OCI-LY1 (cell line): ENCODE measurements around the gene GSTT4.

Experiments
- EZH2 ChIP-seq: fragments of 200-600 bp; sonication (generic), shearing (Covaris generic); IDR thresholded peaks from 2 replicates; pipeline ENCODE4 v1.8.0; 2017; ENCODE audit warnings: borderline replicate concordance, mixed run types, mild to moderate bottlenecking, antibody characterized with exemption, low read length, moderate library complexity, mixed read lengths
- TF ChIP-seq, protein P1 (sequence below): fragments of 200-600 bp; sonication (generic), shearing (Covaris generic); IDR thresholded peaks from 2 replicates; pipeline ENCODE4 v1.5.1; 2017; ENCODE audit warnings: mild to moderate bottlenecking, antibody characterized with exemption, low read length, moderate library complexity, mixed read lengths

DNA sequence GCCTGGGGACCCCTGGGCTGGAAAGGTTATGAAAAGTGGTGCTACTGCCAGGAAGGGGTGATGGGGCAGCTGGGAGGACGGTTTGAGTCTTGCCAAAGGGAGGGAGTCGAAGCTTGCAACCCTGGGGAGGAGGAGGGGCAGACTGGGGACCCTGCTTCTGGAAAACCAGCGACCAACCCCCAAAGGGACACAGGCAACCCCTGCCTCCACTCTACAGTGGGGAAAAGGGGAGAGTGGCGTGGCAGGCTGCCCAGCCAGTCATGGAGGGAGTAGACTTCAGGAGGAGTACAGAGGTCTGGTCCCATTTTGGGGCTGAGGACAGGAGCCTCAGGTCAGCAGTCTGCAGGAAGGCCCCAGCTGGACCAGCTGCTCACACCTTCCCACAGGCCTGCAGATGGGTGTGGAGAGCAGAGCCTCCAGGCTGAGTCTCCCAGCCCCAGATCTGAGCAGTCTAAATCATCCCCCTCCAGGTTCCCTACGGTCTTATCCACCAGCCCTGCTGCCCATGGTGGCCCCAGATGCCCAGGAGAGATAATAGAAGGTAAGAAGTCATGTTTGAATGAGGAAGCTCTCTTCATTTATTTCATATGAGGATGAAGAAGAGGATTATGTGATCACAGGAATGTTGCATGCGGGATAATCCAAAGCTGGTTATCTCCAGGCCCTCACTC, 34.3 kb downstream of the GSTT4 start:
- TF ChIP-seq, protein P1, sequence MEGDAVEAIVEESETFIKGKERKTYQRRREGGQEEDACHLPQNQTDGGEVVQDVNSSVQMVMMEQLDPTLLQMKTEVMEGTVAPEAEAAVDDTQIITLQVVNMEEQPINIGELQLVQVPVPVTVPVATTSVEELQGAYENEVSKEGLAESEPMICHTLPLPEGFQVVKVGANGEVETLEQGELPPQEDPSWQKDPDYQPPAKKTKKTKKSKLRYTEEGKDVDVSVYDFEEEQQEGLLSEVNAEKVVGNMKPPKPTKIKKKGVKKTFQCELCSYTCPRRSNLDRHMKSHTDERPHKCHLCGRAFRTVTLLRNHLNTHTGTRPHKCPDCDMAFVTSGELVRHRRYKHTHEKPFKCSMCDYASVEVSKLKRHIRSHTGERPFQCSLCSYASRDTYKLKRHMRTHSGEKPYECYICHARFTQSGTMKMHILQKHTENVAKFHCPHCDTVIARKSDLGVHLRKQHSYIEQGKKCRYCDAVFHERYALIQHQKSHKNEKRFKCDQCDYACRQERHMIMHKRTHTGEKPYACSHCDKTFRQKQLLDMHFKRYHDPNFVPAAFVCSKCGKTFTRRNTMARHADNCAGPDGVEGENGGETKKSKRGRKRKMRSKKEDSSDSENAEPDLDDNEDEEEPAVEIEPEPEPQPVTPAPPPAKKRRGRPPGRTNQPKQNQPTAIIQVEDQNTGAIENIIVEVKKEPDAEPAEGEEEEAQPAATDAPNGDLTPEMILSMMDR = no peak
- TF ChIP-seq EZH2 = no peak
